H1 (cell line): ENCODE measurements around the gene CD248. TPM values are rescaled to one million over a fixed set of nuclear protein-coding genes. Genes with fewer than 3 reads are reported as not detected.
A peak's percentile ranks its signal among the peaks of the same experiment; 100 is the strongest.

ENCODE experiments used
- CTCF ChIA-PET: fragments of 300-600 bp; sonication (Branson Sonifier 250); formaldehyde crosslinking; loops from one replicate; lab custom pipeline; 2021; ENCODE audit not compliant: partially characterized antibody; lab: Charles Lee
- POLR2A ChIA-PET: fragments of 300-600 bp; sonication (Branson Sonifier 250); formaldehyde crosslinking; loops from one replicate; lab custom pipeline; 2021; ENCODE audit warnings: inconsistent platforms; ENCODE audit not compliant: partially characterized antibody; lab: Charles Lee
- DNase-seq, 2 experiments: peaks; one replicate each; pipeline versions ENCODE4 v3.0.0 to v3.0.0-alpha.2; 2010 to 2022; ENCODE audit warnings: low spot score in 2 of 2, low read depth in 1 of 2, mixed read lengths in 1 of 2
- FAIRE-seq: peaks from 2 replicates; lab custom pipeline; 2011; peaks lifted over from hg19 to GRCh38; lab: Jason Lieb, UNC
- H2AFZ ChIP-seq: 2 replicates; pipeline ENCODE4 v1.8.1; 2012; ENCODE audit warnings: low read length, inconsistent platforms
- H2AK5ac ChIP-seq: 2 replicates; pipeline ENCODE4 v1.6.1; 2013; ENCODE audit warnings: low read depth, low read length
- H2BK120ac ChIP-seq: replicated peaks from 2 replicates; pipeline ENCODE3; 2013; ENCODE audit warnings: low read depth, low read length, inconsistent platforms
- H2BK12ac ChIP-seq: 2 replicates; pipeline ENCODE4 v1.6.1; 2013; ENCODE audit warnings: low read depth, low read length
- H2BK15ac ChIP-seq: 2 replicates; pipeline ENCODE4 v1.6.1; 2013; ENCODE audit warnings: low read length
- H2BK20ac ChIP-seq: 2 replicates; pipeline ENCODE4 v1.6.1; 2013; ENCODE audit warnings: low read length
- H2BK5ac ChIP-seq: 2 replicates; pipeline ENCODE4 v1.6.1; 2013; ENCODE audit warnings: low read depth, low read length
- H3K14ac ChIP-seq: 2 replicates; pipeline ENCODE4 v1.6.1; 2013; ENCODE audit warnings: inconsistent platforms; ENCODE audit not compliant: insufficient read length
- H3K18ac ChIP-seq: 2 replicates; pipeline ENCODE4 v1.6.1; 2013; ENCODE audit warnings: low read length; ENCODE audit errors: extremely low read depth
- H3K23ac ChIP-seq: 2 replicates; pipeline ENCODE4 v1.6.1; 2013; ENCODE audit warnings: inconsistent platforms; ENCODE audit not compliant: insufficient read length
- H3K23me2 ChIP-seq: 2 replicates; pipeline ENCODE4 v1.6.1; 2013; ENCODE audit warnings: low read depth, low read length
- H3K27ac ChIP-seq: 2 replicates; pipeline ENCODE4 v1.6.1; 2011; ENCODE audit warnings: low read depth, low read length, inconsistent platforms
- H3K27me3 ChIP-seq, 4 experiments: replicated peaks in 1 of 4; 1 replicate in 1 of 4; 2 replicates in 3 of 4; pipeline versions ENCODE4 v1.6.1 to v1.8.1; 2011 to 2013; ENCODE audit warnings: low read length in 3 of 4, mild to moderate bottlenecking in 3 of 4, inconsistent platforms in 2 of 4, mixed read lengths in 2 of 4, moderate library complexity in 1 of 4; ENCODE audit not compliant: control insufficient read depth in 3 of 4, insufficient read depth in 3 of 4; ENCODE audit errors: extremely low read depth in 1 of 4
- H3K36me3 ChIP-seq, 4 experiments: 2 replicates each; pipeline versions ENCODE4 v1.6.1 to v1.8.1; 2011 to 2013; ENCODE audit warnings: mild to moderate bottlenecking in 4 of 4, low read length in 3 of 4, moderate library complexity in 2 of 4, control low read depth in 1 of 4, inconsistent platforms in 1 of 4; ENCODE audit not compliant: insufficient read depth in 4 of 4, control insufficient read depth in 2 of 4
- H3K4ac ChIP-seq: replicated peaks from 2 replicates; pipeline ENCODE3; 2013; ENCODE audit warnings: low read length, low read depth, mixed read lengths, inconsistent platforms; ENCODE audit not compliant: insufficient read length
- H3K4me1 ChIP-seq, 4 experiments: replicated peaks in 1 of 4; 1 replicate in 1 of 4; 2 replicates in 3 of 4; pipeline versions ENCODE4 v1.6.1 to v1.8.1; 2011 to 2013; ENCODE audit warnings: low read length in 3 of 4, inconsistent platforms in 2 of 4, mixed read lengths in 1 of 4; ENCODE audit not compliant: insufficient read depth in 4 of 4, control insufficient read depth in 3 of 4
- H3K4me2 ChIP-seq, 2 experiments: 2 replicates each; pipeline versions ENCODE4 v1.6.1 to v1.8.1; 2011 to 2013; ENCODE audit warnings: low read depth in 2 of 2, low read length in 2 of 2, control low read depth in 1 of 2, inconsistent platforms in 1 of 2, mild to moderate bottlenecking in 1 of 2; ENCODE audit not compliant: insufficient read depth in 1 of 2
- H3K4me3 ChIP-seq, 4 experiments: fragments of 200-600, 300-600 bp in 1 of 4; sonication (generic), shearing (Covaris generic), sonication (Bioruptor Twin) in 1 of 4; 2 replicates each; pipeline versions ENCODE4 v1.5.1 to v1.8.1; 2011 to 2016; ENCODE audit warnings: low read length in 4 of 4, low read depth in 3 of 4, control low read depth in 2 of 4, inconsistent platforms in 2 of 4, mild to moderate bottlenecking in 2 of 4, mixed read lengths in 1 of 4, moderate library complexity in 1 of 4; ENCODE audit not compliant: insufficient read depth in 2 of 4; ENCODE audit errors: extremely low read depth in 1 of 4
- H3K56ac ChIP-seq: replicated peaks from 2 replicates; pipeline ENCODE3; 2013; ENCODE audit warnings: low read depth, mild to moderate bottlenecking, mixed read lengths, low read length, inconsistent platforms; ENCODE audit not compliant: insufficient read length
- H3K79me1 ChIP-seq: 2 replicates; pipeline ENCODE4 v1.6.1; 2013; ENCODE audit warnings: low read depth, low read length, control low read depth
- H3K79me2 ChIP-seq, 2 experiments: 2 replicates each; pipeline versions ENCODE4 v1.6.1 to v1.8.1; 2012 to 2013; ENCODE audit warnings: low read length in 2 of 2, mild to moderate bottlenecking in 2 of 2, inconsistent platforms in 1 of 2; ENCODE audit not compliant: insufficient read depth in 2 of 2, control insufficient read depth in 1 of 2
- H3K9ac ChIP-seq, 4 experiments: replicated peaks in 1 of 4; 1 replicate in 1 of 4; 2 replicates in 3 of 4; pipeline versions ENCODE4 v1.6.1 to v1.8.1; 2011 to 2013; ENCODE audit warnings: low read depth in 3 of 4, low read length in 3 of 4, control low read depth in 2 of 4, mild to moderate bottlenecking in 2 of 4, moderate library complexity in 2 of 4, inconsistent platforms in 1 of 4; ENCODE audit errors: extremely low read depth in 1 of 4
- H3K9me3 ChIP-seq, 2 experiments: 2 replicates each; pipeline versions ENCODE4 v1.6.1 to v1.8.1; 2012 to 2013; ENCODE audit warnings: mild to moderate bottlenecking in 2 of 2, moderate library complexity in 2 of 2, control low read depth in 1 of 2, inconsistent platforms in 1 of 2, low read depth in 1 of 2, low read length in 1 of 2, mixed read lengths in 1 of 2; ENCODE audit not compliant: insufficient read depth in 2 of 2
- H4K20me1 ChIP-seq, 2 experiments: replicated peaks in 1 of 2; 2 replicates each; pipeline versions ENCODE3 to v1.8.1; 2011 to 2013; ENCODE audit warnings: inconsistent platforms in 2 of 2, low read length in 2 of 2, mild to moderate bottlenecking in 1 of 2; ENCODE audit not compliant: insufficient read depth in 2 of 2, control insufficient read depth in 1 of 2
- H4K5ac ChIP-seq: 2 replicates; pipeline ENCODE4 v1.6.1; 2013; ENCODE audit warnings: low read length, low read depth, mixed read lengths, inconsistent platforms; ENCODE audit not compliant: insufficient read length
- H4K8ac ChIP-seq: 2 replicates; pipeline ENCODE4 v1.8.0; 2013; ENCODE audit warnings: mild to moderate bottlenecking, moderate library complexity, low read length, inconsistent platforms; ENCODE audit not compliant: insufficient read depth; ENCODE audit errors: extremely low read depth
- H4K91ac ChIP-seq: replicated peaks from 2 replicates; pipeline ENCODE3; 2013; ENCODE audit warnings: low read length, mixed read lengths, inconsistent platforms; ENCODE audit not compliant: insufficient read length
- CHD1 ChIP-seq: IDR thresholded peaks from 2 replicates; pipeline ENCODE4 v1.6.1; 2012; ENCODE audit warnings: low read depth, low read length, improper control_type of control experiment
- EZH2 ChIP-seq: fragments of 200-600 bp; sonication (generic); IDR thresholded peaks from 2 replicates; pipeline ENCODE4 v1.7.1; 2012; ENCODE audit warnings: low read depth, mild to moderate bottlenecking, moderate library complexity, low read length, inconsistent platforms; ENCODE audit not compliant: severe bottlenecking
- GTF2F1 ChIP-seq: IDR thresholded peaks from 2 replicates; pipeline ENCODE4 v1.6.1; 2012; ENCODE audit warnings: low read depth, low read length, improper control_type of control experiment, borderline replicate concordance
- JUND ChIP-seq: IDR thresholded peaks from 2 replicates; pipeline ENCODE4 v1.6.1; 2011; ENCODE audit warnings: mild to moderate bottlenecking, improper control_type of control experiment, low read length
- SIX5 ChIP-seq: IDR thresholded peaks from 2 replicates; pipeline ENCODE4 v1.6.1; 2011; ENCODE audit warnings: mild to moderate bottlenecking, low read depth, low read length
- TAF7 ChIP-seq: optimal IDR thresholded peaks from 2 replicates; pipeline ENCODE3; 2011; ENCODE audit warnings: low read depth, mild to moderate bottlenecking, inconsistent platforms, low read length, moderate library complexity, borderline replicate concordance
- TEAD4 ChIP-seq: IDR thresholded peaks from 2 replicates; pipeline ENCODE4 v1.6.1; 2012; ENCODE audit warnings: low read depth, low read length, inconsistent platforms, mixed read lengths
- WGBS, 2 experiments: shearing (Covaris generic) in 1 of 2; methylation state at CpG; one replicate each; pipeline versions ENCODE4 v1.1.6 to v1.1.7; 2013 to 2015; ENCODE audit warnings: low lambda C conversion rate in 2 of 2, mixed read lengths in 2 of 2, inconsistent platforms in 1 of 2, low coverage in 1 of 2, missing lambda C conversion rate in 1 of 2; ENCODE audit not compliant: insufficient replicate concordance in 2 of 2, insufficient coverage in 1 of 2, insufficient read length in 1 of 2; ENCODE audit errors: extremely low coverage in 1 of 2, missing lambda C conversion rate in 1 of 2; 5-methylcytosine and 5-hydroxymethylcytosine counted together
- polyA plus RNA-seq, 7 experiments: library from polyadenylated mRNA; depleted of rRNA in 3 of 7; stranded (reverse) in 5 of 7; unstranded in 2 of 7; fragments of >200 nt in 5 of 7; fragments of 200-250 nt in 2 of 7; gene quantifications; 1 replicate in 5 of 7; 2 replicates in 1 of 7; 4 replicates in 1 of 7; pipeline versions ENCODE4 v1.2.1 to v1.2.3, GENCODE V29; 2011 to 2013; ENCODE audit warnings: missing spikeins in 2 of 7, mixed read lengths in 2 of 7
- total RNA-seq: library from RNA; stranded (reverse); fragmentation: NEBNext Ultra II Directional; extraction: Animal tissue kit (Norgen Biotek cat#: 25700); gene quantifications from 2 replicates; pipeline ENCODE4 v1.2.1, GENCODE V29; 2021
- TF ChIP-seq, protein P1 (sequence below): IDR thresholded peaks from 2 replicates; pipeline ENCODE4 v1.6.1; 2012; ENCODE audit warnings: inconsistent platforms
- TF ChIP-seq, protein P2 (sequence below): IDR thresholded peaks from 2 replicates; pipeline ENCODE4 v1.6.1; 2012; ENCODE audit warnings: inconsistent platforms

CD248 gene
- total and polyA plus RNA-seq, 2 of the 8 experiments (the other 6 are each of a cell fraction or from before 2014, with no cell fraction given), result 2.7 to 3.9 TPM

DNA sequence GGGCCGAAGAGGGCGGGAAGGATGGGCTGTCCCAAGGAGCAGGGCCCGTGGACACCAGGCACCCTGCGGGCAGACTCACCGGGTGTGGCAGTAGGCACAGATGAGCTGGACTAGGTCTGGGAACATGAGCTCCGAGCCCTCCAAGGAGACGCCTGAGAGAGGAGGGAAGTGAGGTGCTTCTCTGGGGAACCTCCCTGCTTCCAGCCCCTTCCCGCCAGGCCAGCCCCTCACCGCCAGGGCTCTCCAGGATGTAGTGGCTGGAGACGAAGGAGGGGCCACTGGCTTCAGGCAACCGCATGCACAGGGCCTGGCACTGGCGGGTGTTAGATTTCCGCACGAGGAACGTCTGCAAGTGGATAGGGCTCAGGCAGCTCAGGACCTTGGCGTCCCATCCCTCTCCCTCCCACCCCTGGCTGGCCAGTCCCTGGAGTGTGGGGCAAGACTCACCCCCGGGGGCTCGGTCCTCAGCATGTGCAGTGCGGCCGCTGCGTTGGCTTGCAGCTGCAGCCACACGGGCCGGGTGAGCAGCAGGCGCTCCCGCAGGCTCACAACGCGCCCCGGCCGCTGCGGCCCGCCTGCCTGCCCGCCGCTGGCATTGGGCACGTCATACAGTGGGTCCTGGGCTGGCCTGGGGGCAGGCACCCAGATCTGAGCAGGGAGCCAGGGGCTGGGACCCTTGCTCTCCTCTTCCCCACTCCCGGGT lies 18.8 kb upstream of the CD248 start:
- no peak for FAIRE-seq
- H3K79me2 ChIP-seq, result no peaks in the 10 kb centered on the region

More for the DNA sequence above, 18.8 kb upstream of the CD248 start:
- peak overlapping the region; percentile 48; the same call in 1 of the 2 replicates for H2BK20ac ChIP-seq
- ChIA-PET CTCF (interaction anchor here (0.8 to 8.7 kb wide), 20 partner anchors 9 to 143 kb away, joined by 3 to 242 read pairs (median 8); partner anchors contain the start of genes BRMS1, CD248 and YIF1A), POLR2A (interaction anchor here (0.6 to 8.5 kb wide), 15 partner anchors 9 to 68 kb away, joined by 3 to 61 read pairs (median 5); partner anchors contain the start of genes B4GAT1, BRMS1 and CD248)
- no peak overlapping the region for H2BK120ac ChIP-seq
- peak overlapping the region; percentile 68 to 81 for H3K4me2 ChIP-seq
- no peak overlapping the region for H3K14ac ChIP-seq
- no peak for TF ChIP-seq TEAD4
- TF ChIP-seq EZH2, result no peak
- no peak for TF ChIP-seq TAF7
- no peak for TF ChIP-seq GTF2F1
- TF ChIP-seq, protein P1, sequence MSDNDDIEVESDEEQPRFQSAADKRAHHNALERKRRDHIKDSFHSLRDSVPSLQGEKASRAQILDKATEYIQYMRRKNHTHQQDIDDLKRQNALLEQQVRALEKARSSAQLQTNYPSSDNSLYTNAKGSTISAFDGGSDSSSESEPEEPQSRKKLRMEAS, result peak; percentile 82
- no peak for TF ChIP-seq JUND
- no peak for TF ChIP-seq SIX5
- TF ChIP-seq, protein P2, sequence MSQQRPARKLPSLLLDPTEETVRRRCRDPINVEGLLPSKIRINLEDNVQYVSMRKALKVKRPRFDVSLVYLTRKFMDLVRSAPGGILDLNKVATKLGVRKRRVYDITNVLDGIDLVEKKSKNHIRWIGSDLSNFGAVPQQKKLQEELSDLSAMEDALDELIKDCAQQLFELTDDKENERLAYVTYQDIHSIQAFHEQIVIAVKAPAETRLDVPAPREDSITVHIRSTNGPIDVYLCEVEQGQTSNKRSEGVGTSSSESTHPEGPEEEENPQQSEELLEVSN, result peak; percentile 82
- TF ChIP-seq CHD1, result no peak
- no peaks in the 10 kb centered on the region for H3K79me1 ChIP-seq
- H3K9ac ChIP-seq, result peak overlapping the region in 1 of 4 experiments; percentile 29; a peak in 1 of 7 replicates
- H3K23me2 ChIP-seq, result no peaks in the 10 kb centered on the region; the same call in 1 of the 2 replicates
- peak overlapping the region; percentile 78 for H3K18ac ChIP-seq
- peak overlapping the region; percentile 98; the same call in 1 of the 2 replicates for H2BK15ac ChIP-seq
- peak overlapping the region; percentile 20 for H4K91ac ChIP-seq
- peak overlapping the region; percentile 27; the same call in 1 of the 2 replicates for H2AFZ ChIP-seq
- peaks cover 0 to 20% (median 14%) of the 10 kb centered on the region in 4 experiments; a peak in 6 of 7 replicates for H3K4me1 ChIP-seq
- no peak overlapping the region for H3K4ac ChIP-seq
- peaks cover 0 to 3% (median 0%) of the 10 kb centered on the region in 4 experiments; a peak in 4 of 8 replicates for H3K36me3 ChIP-seq
- whole genome bisulfite sequencing, 2 experiments, result 36% methylated on average over 30 of the region's 35 CpGs; no CpG with 5 or more reads in 1 of the 2 experiments
- no peaks in the 10 kb centered on the region for H4K20me1 ChIP-seq
- H3K56ac ChIP-seq, result no peak overlapping the region
- no peak overlapping the region for H3K23ac ChIP-seq
- peak overlapping the region; percentile 75; the same call in 1 of the 2 replicates for H2BK12ac ChIP-seq
- no peaks in the 10 kb centered on the region for H3K9me3 ChIP-seq
- peak overlapping the region; percentile 85; the same call in 1 of the 2 replicates for H2BK5ac ChIP-seq
- peak in 1 of 2 experiments; percentile 77 for DNase-seq
- no peaks in the 10 kb centered on the region; a peak in 2 of 7 replicates for H3K27me3 ChIP-seq
- peak overlapping the region; percentile 1 to 62 (median 48); a peak in 7 of 8 replicates for H3K4me3 ChIP-seq
- peak overlapping the region; percentile 93; the same call in 1 of the 2 replicates for H2AK5ac ChIP-seq
- H4K8ac ChIP-seq, result peak overlapping the region; percentile 79; the same call in 1 of the 2 replicates
- no peak overlapping the region for H4K5ac ChIP-seq
- H3K27ac ChIP-seq, result no peak overlapping the region
